CD4-positive, alpha-beta T cell treated with Interleukin-2 at 100 ng/mL for 4 hours (primary cell): ENCODE results near the gene PTX4.
"Not testable (repeated sequence)": the region's sequence is repeated elsewhere in the genome, so short reads cannot be mapped to it uniquely, and the experiment has no call there.

ENCODE experiments used
- DNase-seq: peaks from one replicate; pipeline ENCODE4 v3.0.0-alpha.2; 2020; ENCODE audit warnings: low spot score

PTX4 gene

DNA sequence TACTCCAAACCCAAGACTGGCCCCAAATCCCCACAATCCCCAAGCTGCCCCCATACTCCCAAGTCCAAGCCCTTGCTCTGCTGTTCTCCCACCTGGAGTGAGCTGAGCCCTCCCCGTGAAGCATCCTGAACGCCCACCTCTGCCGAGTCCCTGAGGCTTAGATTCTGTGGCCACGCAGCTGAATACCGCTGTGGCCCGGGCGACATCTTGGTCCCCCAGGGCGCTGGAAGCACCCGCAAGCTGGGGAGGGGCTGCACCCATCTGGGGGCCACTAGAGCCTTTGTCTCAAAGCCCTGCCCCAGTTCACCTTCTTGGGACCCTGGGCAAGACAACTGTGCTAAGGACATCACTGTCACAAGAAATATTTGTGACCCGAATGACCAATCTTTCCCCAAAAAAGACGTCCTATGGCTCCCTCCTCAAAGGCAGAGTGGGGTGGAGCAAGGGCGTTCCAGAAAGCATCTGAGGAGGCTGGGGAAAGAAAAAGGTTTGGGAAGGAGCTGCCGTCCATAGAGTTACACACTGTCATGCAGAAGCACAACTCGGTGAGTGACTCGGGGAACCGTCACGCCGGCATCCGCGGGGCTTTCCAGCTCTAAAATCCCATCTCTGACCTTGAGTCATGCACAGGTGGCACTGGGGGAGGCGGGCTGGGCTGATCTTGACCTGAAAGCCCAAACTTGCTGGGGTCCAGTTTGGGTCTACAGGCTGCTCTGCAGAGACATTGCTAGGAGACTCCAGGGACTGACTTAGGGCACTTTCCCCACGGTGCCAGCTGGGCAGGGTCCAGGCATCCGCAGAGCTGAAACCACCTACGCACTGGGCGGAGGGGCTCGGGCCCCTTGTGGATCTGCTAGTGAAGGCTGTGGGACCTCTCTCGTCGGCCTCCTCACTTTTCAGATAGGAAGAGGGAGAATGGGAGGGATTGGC lies 6.6 kb downstream of the PTX4 start:
- no peak for DNase-seq

- not testable (repeated sequence) for DNase-seq
These were observed 9.8 kb downstream of the PTX4 start for GRCh38 chr16:1478937-1479336.

DNA sequence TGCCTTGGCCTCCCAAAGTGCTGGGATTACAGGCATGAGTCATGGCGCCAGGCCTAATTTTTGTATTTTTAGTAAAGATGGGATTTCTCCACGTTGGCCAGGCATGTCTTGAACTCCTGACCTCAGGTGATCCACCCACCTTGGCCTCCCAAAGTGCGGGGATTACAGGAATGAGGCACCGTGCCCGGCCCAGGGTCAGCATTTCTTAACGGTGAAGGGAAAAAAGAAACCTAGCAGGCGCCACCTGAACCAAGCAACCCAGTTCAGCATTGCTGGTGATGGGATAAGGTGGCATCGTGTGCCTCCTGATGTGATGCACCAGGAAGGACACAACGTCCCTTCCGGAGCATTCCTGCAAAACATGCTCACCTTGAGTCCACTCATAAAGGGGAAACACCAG lies 11.7 kb downstream of the PTX4 start:
- DNase-seq = no peak

DNA sequence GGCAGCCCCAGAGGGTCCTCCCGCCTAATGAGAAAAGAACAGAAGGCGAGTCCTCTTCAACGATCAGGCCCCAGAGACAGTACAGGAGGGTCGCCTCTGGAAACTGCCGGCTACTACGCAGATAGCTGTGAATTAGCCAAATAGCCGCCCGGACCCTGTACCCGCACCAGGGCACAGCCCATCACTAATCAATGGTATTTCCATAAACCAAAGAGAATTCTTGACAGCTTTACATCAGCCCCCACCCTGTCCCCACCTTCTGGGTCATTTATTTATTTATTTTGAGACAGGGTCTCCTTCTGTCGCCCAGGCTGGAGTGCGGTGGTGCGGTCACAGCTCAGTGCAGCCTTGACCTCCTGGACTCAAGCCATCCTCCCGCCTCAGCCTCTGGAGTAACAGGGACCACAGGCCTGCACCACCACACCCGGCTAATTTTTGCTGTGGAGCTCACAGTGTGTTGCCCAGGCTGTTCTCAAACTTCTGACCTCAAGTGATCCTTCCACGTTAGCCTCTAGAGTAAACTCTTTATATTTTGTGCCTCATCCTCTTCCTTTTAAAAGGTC lies 13.1 kb downstream of the PTX4 start:
- DNase-seq = no peak

DNA sequence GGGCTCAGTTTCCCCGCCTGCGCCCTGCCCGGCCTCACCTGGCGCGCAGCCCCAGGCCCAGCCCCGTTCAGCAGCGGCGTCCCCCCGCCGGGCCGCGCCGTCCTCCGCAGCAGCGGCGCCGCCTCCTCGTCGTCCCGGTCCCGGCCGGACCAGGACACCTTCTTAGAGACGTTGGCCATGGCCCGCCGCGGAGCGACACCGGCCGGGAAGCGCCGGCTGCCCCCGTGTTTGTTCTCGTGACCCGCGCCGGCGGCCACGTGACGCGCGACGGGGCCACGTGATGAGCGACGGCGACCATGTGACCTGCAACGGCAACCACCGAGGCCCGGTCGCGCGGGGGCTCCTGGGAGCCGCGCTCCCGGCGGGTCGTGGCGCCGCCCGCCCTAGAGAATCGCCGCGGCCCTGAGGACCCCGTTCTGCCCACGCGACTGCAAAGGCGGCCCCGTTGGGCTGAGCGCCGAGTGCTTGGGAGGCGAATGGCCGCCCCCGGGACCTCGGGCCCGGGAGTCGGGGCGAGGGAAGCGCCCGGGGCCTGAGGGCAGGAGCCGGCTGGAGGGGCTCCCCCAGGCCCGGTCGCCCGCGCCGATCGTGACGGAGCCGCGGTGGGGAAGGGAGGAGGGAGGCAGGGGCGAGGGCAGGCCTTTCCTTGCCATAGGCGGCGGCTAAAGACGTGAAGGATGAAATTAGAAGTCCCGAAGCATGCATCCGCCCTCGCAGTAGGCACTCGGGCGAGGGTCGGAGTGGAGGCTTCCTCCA lies 13.8 kb downstream of the PTX4 start, which contains the start of gene CLCN7:
Gene CLCN7 (minus strand): TSS at position 233 of the 756 bp plus-strand sequence. CDS start 54 bp downstream, at position 179.
- DNase-seq = peak; percentile 84

GRCh38 chr16:1474082-1474795 lies 14.5 kb downstream of the PTX4 start:
- DNase-seq = no peak

DNA sequence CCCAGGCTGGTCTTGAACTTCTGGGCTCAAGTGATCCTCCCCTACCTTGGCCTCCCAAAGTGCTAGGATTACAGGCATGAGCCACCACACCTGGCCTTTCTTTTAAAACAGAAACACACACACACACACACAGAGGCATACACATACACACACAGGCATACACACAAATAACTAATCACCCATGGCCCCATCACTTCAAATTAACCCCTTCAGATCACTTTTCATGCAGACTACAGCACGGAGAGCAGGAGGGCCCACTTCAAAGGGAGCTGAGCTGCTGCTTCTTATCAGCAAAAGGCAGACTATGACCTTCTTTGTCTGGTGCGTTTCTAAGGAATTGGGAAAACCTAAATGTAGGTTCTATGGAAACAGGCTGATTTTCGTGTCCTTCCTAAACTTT lies 15.8 kb downstream of the PTX4 start:
- no peak for DNase-seq

DNA sequence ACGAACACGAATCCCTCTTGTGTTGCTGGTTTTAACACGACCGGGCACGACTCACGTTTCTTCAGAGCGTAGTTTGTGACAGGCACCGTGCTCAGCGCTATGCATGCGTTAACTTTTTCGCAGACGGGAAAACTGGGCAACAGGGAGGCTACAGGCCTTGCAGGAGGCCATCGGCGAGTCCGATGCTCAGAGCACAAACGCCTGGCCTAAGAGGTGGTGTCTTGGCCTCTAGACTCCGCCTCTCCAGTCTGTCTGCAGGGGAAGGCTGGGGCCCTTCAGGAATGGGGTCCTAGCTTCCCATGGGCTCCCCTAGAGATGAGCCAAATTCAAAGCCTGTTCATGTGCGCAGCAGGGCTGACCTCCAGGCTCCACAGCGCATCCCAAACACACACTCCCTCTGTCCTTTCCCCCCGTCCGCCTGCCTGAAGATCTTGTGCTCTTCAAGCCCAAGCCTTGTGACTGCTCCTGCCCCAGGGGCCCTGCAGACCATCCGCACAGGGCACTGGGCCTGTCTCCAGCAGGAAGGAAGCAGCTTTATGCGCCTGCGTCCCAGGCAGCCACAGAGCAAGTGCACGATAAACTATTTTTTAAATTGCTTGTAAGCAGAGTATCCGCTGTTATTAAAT lies 17.1 kb downstream of the PTX4 start:
- DNase-seq = no peak

- no peak for DNase-seq
These were observed 18.1 kb downstream of the PTX4 start for GRCh38 chr16:1470481-1471251.

DNA sequence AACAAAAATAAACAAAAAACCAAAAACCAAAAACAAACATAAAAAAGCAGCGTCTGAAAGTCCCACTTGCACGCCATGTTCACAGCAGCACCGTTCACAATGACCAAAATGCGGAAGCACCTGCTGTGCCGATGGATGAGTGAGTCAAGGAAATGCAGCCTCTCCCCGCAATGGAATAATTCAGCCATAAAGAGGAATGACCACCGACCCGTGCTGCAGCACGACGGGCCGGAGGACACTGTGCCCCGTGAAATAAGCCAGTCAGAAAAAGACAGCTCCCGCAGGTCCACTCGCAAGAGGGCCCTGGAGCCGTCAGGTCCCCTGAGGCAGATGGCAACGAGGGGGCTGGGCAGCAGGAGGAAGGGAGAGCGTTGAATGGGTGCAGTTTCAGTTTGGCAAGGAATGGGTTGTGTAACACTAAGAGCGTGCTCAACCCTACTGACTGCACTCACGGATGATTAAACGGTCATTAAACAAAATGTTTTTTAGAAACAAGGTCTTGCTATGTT lies 19.0 kb downstream of the PTX4 start:
- DNase-seq = no peak

DNA sequence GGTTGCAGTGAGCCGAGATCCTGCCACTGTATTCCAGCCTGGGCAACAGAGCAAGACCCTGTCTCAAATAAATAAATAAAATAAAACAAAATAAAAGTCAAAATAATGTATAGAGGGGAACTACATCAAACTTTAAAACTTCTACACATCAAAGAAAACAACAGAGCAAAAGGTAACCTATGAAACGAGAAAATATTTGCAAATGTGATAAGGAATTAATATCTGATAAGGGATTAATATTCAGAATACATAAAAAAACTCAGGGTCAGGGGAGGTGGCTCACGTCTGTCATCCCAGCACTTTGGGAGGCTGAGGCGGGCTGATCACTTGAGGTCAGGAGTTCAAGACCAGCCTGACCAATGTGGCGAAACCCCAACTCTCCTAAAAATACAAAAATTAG lies 19.6 kb downstream of the PTX4 start:
- not testable (repeated sequence) for DNase-seq

GRCh38 chr16:1468426-1468810 lies 20.3 kb downstream of the PTX4 start:
- no peak for DNase-seq

DNA sequence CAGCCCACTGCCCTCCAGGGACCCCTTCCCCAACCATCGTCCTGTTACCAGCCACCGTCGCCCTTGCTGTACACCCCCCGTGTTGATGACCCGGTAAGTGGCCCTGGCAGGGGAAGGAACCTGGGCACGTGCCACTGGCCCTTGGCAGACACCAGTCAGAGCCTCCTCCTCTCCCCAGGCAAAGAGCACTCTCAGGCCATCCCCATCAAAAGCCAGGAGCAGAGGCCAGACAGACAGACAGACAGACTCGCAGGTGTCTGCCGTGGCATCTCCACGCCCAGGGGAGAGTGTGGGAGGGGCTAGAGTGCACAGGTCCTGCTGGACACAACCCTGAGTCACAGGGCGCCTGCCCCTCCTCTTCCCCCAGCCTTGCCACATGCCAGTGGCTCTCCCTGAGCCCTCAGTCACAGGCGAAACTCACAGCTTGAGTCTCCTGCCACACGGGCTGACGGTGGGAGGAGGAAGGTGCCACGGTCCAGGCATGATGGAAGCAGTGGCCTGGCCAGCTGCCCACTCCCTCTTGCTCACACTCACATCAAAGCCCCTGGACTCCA lies 21.7 kb downstream of the PTX4 start:
- no peak for DNase-seq

DNA sequence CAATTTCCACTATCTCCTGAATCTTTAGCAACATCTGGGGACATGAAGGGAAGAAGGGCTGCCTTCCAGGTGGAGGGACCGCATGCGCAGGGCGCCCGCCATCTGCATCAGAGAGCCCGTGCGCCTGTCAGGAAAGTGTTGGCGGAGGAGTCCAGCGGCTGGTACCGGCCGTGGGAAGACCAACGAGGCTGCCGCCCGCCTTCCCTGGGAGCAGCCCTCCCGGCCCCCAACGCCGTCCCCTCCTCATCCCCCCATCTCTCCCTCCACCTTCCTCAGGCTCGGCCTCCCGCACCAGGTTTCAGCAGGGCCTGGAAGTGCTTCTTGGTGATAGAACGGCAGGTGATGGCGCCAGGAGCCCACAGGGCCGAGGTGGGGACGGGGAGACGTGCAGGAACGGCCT lies 22.7 kb downstream of the PTX4 start:
- no peak for DNase-seq

- DNase-seq = no peak
These were observed 23.2 kb downstream of the PTX4 start for GRCh38 chr16:1465567-1465915.

- no peak for DNase-seq
These were observed 23.7 kb downstream of the PTX4 start for GRCh38 chr16:1464894-1465566.

DNA sequence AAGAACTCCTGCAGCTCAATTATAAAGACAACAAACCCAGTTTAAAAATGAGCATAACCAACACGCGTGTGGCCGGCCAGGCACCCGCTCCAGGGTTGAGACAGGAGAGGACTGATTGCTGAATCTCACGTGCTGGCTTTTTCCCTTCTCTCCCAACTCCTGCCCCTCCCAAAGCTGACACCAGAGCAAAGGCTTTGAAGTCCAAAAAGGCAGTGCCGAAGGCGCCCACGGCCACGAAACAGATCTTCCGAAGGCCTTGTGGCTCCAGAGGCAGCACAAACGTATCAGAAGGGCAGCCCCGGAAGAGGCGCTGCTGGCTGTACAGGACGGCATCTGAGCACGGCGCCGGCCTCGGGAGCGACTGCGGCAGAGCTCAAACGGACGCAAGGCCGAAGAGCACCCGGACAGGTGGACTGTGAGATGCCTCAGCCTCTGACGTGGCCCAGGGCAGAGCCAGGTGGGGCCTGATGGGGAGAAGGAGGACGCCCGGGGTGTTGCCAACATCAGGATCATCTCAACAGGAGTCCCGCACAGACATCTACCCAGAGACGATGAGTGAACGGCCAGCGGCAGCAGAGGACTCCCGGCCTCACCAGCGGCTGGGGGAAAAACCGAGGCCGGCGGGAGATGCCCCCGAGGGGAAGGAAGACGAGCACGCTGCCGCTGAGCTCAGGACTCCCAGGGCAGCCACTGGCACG lies 24.4 kb downstream of the PTX4 start:
- no peak for DNase-seq

- DNase-seq = no peak
These were observed 27.6 kb downstream of the PTX4 start for GRCh38 chr16:1461146-1461545.

- DNase-seq = no peak
These were observed 28.1 kb downstream of the PTX4 start for GRCh38 chr16:1460602-1461138.
